Peyer's patch (tissue), 4 donors: Measurements from ENCODE around the gene C11orf68.

Experiments
- CTCF ChIP-seq, 6 experiments: fragments of 450-650 bp in 4 of 6; fragments of 200-600 bp in 2 of 6; sonication (generic) in 1 of 6; IDR thresholded peaks; one replicate each; pipeline ENCODE4 v1.5.1; 2017 to 2019; ENCODE audit warnings: antibody characterized with exemption in 6 of 6, mild to moderate bottlenecking in 3 of 6, moderate library complexity in 1 of 6
- POLR2A ChIP-seq, 2 donors: fragments of 450-650 bp; IDR thresholded peaks; one replicate each; pipeline ENCODE4 v1.5.1; 2017; ENCODE audit warnings: antibody characterized with exemption in 2 of 2, mild to moderate bottlenecking in 2 of 2, moderate library complexity in 2 of 2

GRCh38 chr11:65882120-65883057 lies 36.5 kb downstream of the C11orf68 start:
- TF ChIP-seq POLR2A (IDR thresholded peaks at IDR 0.05) = no peak
- no peak for TF ChIP-seq CTCF (IDR thresholded peaks at IDR 0.05)
